ENCODE data around the gene MYRF.

Gene MYRF

GRCh38 chr11:61754534-61755482, 2.4 kb downstream of the MYRF start:
- TF ChIP-seq, protein P1, sequence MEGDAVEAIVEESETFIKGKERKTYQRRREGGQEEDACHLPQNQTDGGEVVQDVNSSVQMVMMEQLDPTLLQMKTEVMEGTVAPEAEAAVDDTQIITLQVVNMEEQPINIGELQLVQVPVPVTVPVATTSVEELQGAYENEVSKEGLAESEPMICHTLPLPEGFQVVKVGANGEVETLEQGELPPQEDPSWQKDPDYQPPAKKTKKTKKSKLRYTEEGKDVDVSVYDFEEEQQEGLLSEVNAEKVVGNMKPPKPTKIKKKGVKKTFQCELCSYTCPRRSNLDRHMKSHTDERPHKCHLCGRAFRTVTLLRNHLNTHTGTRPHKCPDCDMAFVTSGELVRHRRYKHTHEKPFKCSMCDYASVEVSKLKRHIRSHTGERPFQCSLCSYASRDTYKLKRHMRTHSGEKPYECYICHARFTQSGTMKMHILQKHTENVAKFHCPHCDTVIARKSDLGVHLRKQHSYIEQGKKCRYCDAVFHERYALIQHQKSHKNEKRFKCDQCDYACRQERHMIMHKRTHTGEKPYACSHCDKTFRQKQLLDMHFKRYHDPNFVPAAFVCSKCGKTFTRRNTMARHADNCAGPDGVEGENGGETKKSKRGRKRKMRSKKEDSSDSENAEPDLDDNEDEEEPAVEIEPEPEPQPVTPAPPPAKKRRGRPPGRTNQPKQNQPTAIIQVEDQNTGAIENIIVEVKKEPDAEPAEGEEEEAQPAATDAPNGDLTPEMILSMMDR (IDR thresholded peaks at IDR 0.05; ENCODE audit: low read depth, low read length), result no peak
- no peaks in the 10 kb centered on the region for H3K4me1 ChIP-seq
- no peaks in the 10 kb centered on the region for H3K36me3 ChIP-seq
- no peak for DNase-seq
- no peaks in the 10 kb centered on the region for H3K27me3 ChIP-seq
- H3K4me3 ChIP-seq (ENCODE audit: low read depth, low read length), result no peak overlapping the region
- no peaks in the 10 kb centered on the region for H3K9me3 ChIP-seq

DNA sequence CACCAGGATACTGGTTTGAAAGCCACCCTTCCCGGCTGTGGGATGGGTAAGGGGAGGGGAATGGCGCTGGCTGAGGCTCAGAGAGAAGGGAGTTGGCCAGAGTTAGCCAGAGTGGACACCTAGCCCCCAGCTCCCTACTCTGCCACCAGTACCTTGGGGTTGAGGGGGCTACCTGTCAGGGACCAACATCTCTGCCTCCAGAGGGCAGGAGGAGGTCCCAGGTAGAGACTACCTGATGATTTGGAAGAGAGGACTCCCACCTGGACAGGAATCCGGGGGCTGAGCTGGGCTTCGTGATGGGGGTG, 3.7 kb downstream of the MYRF start:
- H3K4me3 ChIP-seq (ENCODE audit: low read depth, low read length), result no peak overlapping the region
- TF ChIP-seq, protein P1 (IDR thresholded peaks at IDR 0.05; ENCODE audit: low read depth, low read length), result no peak

DNA sequence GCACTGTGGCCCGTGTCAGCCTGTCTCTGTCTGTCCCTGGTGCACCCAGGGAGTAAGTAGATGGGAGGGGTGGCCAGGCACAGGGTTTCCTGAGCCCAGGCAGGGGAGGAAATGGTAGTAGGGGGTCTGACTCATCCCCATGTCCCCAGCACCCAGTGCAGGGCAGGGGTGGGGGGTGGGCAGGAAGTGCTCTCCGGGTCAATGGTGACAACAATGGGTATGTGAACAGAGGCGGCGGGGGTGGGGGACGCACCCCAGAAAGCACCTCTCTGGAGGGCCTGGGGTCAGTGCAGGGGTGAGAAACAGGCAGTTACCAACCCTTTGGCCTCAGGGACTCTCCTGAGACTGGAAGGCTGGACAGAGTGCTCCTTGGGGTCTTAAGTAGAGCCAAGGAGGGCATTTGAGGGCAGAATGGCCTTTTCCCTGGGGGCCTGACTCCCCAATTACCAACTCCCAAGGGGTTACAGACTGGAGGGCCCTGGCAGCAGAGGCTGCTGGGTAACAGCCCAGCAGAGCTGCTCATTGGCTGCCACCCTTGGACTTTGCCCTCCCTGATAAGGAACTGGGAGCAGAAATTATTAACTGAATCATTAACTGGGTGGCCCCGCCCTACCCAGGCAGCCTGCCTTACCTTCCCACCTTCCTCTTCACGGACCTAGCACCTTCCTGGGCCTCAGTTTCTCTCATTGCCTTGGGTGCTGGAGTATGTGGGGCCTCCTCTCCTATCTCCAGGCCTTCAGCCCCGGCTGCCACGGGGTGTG, 4.2 kb downstream of the MYRF start:
- H3K4me1 ChIP-seq, result no peaks in the 10 kb centered on the region
- no peak for DNase-seq
- TF ChIP-seq, protein P1 (IDR thresholded peaks at IDR 0.05; ENCODE audit: low read depth, low read length), result no peak

More for the DNA sequence above, 3.7 kb downstream of the MYRF start:
- Histone ChIP-seq H3K4me1 (no peaks in the 10 kb centered on the region), H3K9me3 (no peaks in the 10 kb centered on the region), H3K27me3 (no peaks in the 10 kb centered on the region), H3K36me3 (no peaks in the 10 kb centered on the region)
- DNase-seq, result no peak

GRCh38 chr11:61757213-61757862, 4.9 kb downstream of the MYRF start:
- no peaks in the 10 kb centered on the region for H3K4me1 ChIP-seq
- TF ChIP-seq, protein P1 (IDR thresholded peaks at IDR 0.05; ENCODE audit: low read depth, low read length), result no peak
- no peaks in the 10 kb centered on the region for H3K27me3 ChIP-seq
- no peaks in the 10 kb centered on the region for H3K36me3 ChIP-seq
- H3K4me3 ChIP-seq (ENCODE audit: low read depth, low read length), result no peak overlapping the region
- H3K9me3 ChIP-seq, result no peaks in the 10 kb centered on the region
- DNase-seq, result no peak

More for the DNA sequence above, 4.2 kb downstream of the MYRF start:
- Histone ChIP-seq H3K9me3 (no peaks in the 10 kb centered on the region), H3K4me3 (ENCODE audit: low read depth, low read length) (no peak overlapping the region), H3K27me3 (no peaks in the 10 kb centered on the region), H3K36me3 (no peaks in the 10 kb centered on the region)

- Histone ChIP-seq H3K4me1 (no peaks in the 10 kb centered on the region), H3K27me3 (no peaks in the 10 kb centered on the region), H3K36me3 (no peaks in the 10 kb centered on the region), H3K9me3 (no peaks in the 10 kb centered on the region), H3K4me3 (ENCODE audit: low read depth, low read length) (no peak overlapping the region)
- TF ChIP-seq, protein P1 (IDR thresholded peaks at IDR 0.05; ENCODE audit: low read depth, low read length), result no peak
- no peak for DNase-seq
Measured at GRCh38 chr11:61760946-61761345, 8.5 kb downstream of the MYRF start.
